H9 (cell line): ENCODE data around the gene ATRN. TPM values are rescaled to one million over a fixed set of nuclear protein-coding genes. Genes with fewer than 3 reads are reported as not detected.
A peak's percentile ranks its signal among the peaks of the same experiment; 100 is the strongest.

Experiments
- DNase-seq: peaks from one replicate; pipeline ENCODE4 v3.0.0-alpha.2; 2017
- H2AFZ ChIP-seq: one replicate; pipeline ENCODE4 v1.6.1; 2013; ENCODE audit warnings: mild to moderate bottlenecking, low read length, control low read depth, moderate library complexity
- H2AK5ac ChIP-seq: 2 replicates; pipeline ENCODE4 v1.6.1; 2013; ENCODE audit warnings: low read length, control low read depth, mixed read lengths; ENCODE audit not compliant: insufficient read length
- H2BK120ac ChIP-seq: one replicate; pipeline ENCODE4 v1.6.1; 2013; ENCODE audit warnings: low read depth, mild to moderate bottlenecking, low read length, control low read depth, inconsistent platforms; ENCODE audit not compliant: poor library complexity, severe bottlenecking
- H2BK12ac ChIP-seq: 2 replicates; pipeline ENCODE4 v1.6.1; 2013; ENCODE audit warnings: low read length, control low read depth, mixed read lengths, low read depth; ENCODE audit not compliant: insufficient read length
- H2BK15ac ChIP-seq: 2 replicates; pipeline ENCODE4 v1.6.1; 2013; ENCODE audit warnings: low read depth, low read length, control low read depth
- H2BK20ac ChIP-seq: one replicate; pipeline ENCODE4 v1.6.1; 2013; ENCODE audit warnings: low read depth, mild to moderate bottlenecking, low read length, control low read depth, inconsistent platforms; ENCODE audit not compliant: poor library complexity, severe bottlenecking
- H2BK5ac ChIP-seq: 2 replicates; pipeline ENCODE4 v1.6.1; 2013; ENCODE audit warnings: low read length, control low read depth, mixed read lengths; ENCODE audit not compliant: insufficient read length
- H3K14ac ChIP-seq: 2 replicates; pipeline ENCODE4 v1.6.1; 2013; ENCODE audit warnings: low read length, control low read depth; ENCODE audit not compliant: insufficient read depth
- H3K18ac ChIP-seq: 2 replicates; pipeline ENCODE4 v1.6.1; 2013; ENCODE audit warnings: low read depth, mild to moderate bottlenecking, mixed read lengths, low read length, control low read depth; ENCODE audit not compliant: insufficient read length
- H3K23ac ChIP-seq: 2 replicates; pipeline ENCODE4 v1.6.1; 2013; ENCODE audit warnings: low read length, control low read depth, mixed read lengths, low read depth; ENCODE audit not compliant: insufficient read length
- H3K23me2 ChIP-seq: 2 replicates; pipeline ENCODE4 v1.6.1; 2013; ENCODE audit warnings: low read depth, mild to moderate bottlenecking, mixed read lengths, low read length, control low read depth; ENCODE audit not compliant: insufficient read length, poor library complexity, severe bottlenecking
- H3K27ac ChIP-seq: 2 replicates; pipeline ENCODE4 v1.5.1; 2013; ENCODE audit warnings: low read length, control low read depth, mixed read lengths, low read depth; ENCODE audit not compliant: insufficient read length
- H3K27me3 ChIP-seq: 2 replicates; pipeline ENCODE4 v1.6.1; 2013; ENCODE audit warnings: low read length, control low read depth, inconsistent platforms; ENCODE audit not compliant: insufficient read depth
- H3K4ac ChIP-seq: 2 replicates; pipeline ENCODE4 v1.6.1; 2013; ENCODE audit warnings: low read depth, mild to moderate bottlenecking, control low read depth, inconsistent platforms, low read length, moderate library complexity
- H3K4me1 ChIP-seq: 2 replicates; pipeline ENCODE4 v1.6.1; 2013; ENCODE audit warnings: low read length, control low read depth, inconsistent platforms; ENCODE audit not compliant: insufficient read depth
- H3K4me2 ChIP-seq: 2 replicates; pipeline ENCODE4 v1.6.1; 2013; ENCODE audit warnings: low read length, control low read depth, mixed read lengths; ENCODE audit not compliant: insufficient read length, insufficient read depth
- H3K56ac ChIP-seq: 2 replicates; pipeline ENCODE4 v1.6.1; 2013; ENCODE audit warnings: low read depth, mild to moderate bottlenecking, mixed read lengths, low read length, control low read depth; ENCODE audit not compliant: insufficient read length
- H3K79me1 ChIP-seq: 2 replicates; pipeline ENCODE4 v1.6.1; 2013; ENCODE audit warnings: low read depth, mild to moderate bottlenecking, moderate library complexity, low read length, control low read depth, inconsistent platforms; ENCODE audit not compliant: insufficient read depth, poor library complexity, severe bottlenecking
- H3K79me2 ChIP-seq: 2 replicates; pipeline ENCODE4 v1.6.1; 2013; ENCODE audit warnings: low read length, control low read depth, inconsistent platforms; ENCODE audit not compliant: insufficient read depth
- H3K9ac ChIP-seq: 2 replicates; pipeline ENCODE4 v1.6.1; 2013; ENCODE audit warnings: low read length, control low read depth, mixed read lengths; ENCODE audit not compliant: insufficient read length; ENCODE audit errors: extremely low read depth
- H3K9me3 ChIP-seq: one replicate; pipeline ENCODE4 v1.6.1; 2013; ENCODE audit warnings: low read depth, low read length, inconsistent platforms; ENCODE audit not compliant: control insufficient read depth
- H3T11ph ChIP-seq: one replicate; pipeline ENCODE4 v1.6.1; 2013; ENCODE audit warnings: mild to moderate bottlenecking, low read length, control low read depth, inconsistent platforms
- H4K20me1 ChIP-seq: one replicate; pipeline ENCODE4 v1.6.1; 2013; ENCODE audit not compliant: control insufficient read depth, insufficient read length, insufficient read depth
- H4K5ac ChIP-seq: 2 replicates; pipeline ENCODE4 v1.6.1; 2013; ENCODE audit warnings: low read depth, mild to moderate bottlenecking, mixed read lengths, low read length, control low read depth; ENCODE audit not compliant: insufficient read length
- H4K8ac ChIP-seq: replicated peaks from 2 replicates; pipeline ENCODE4 v1.6.1; 2013; ENCODE audit warnings: low read length, control low read depth, mixed read lengths, low read depth; ENCODE audit not compliant: insufficient read length
- H4K91ac ChIP-seq: 2 replicates; pipeline ENCODE4 v1.6.1; 2013; ENCODE audit warnings: low read depth, mild to moderate bottlenecking, moderate library complexity, mixed read lengths, low read length, control low read depth; ENCODE audit not compliant: insufficient read length
- H3K27ac Mint-ChIP-seq, 3 experiments: 2 replicates in 2 of 3; 3 replicates in 1 of 3; pipeline ENCODE4 v1.8.0; 2020 to 2021; ENCODE audit warnings: mixed read lengths in 3 of 3, mild to moderate bottlenecking in 1 of 3, moderate library complexity in 1 of 3
- H3K27me3 Mint-ChIP-seq: 2 replicates; pipeline ENCODE4 v1.8.0; 2021; ENCODE audit warnings: low read depth, mild to moderate bottlenecking, moderate library complexity, mixed read lengths
- H3K36me3 Mint-ChIP-seq, 3 experiments: 2 replicates in 2 of 3; 3 replicates in 1 of 3; pipeline ENCODE4 v1.8.0; 2020 to 2021; ENCODE audit warnings: low read depth in 3 of 3, mixed read lengths in 3 of 3; ENCODE audit not compliant: insufficient read depth in 1 of 3
- H3K4me1 Mint-ChIP-seq, 2 experiments: 2 replicates each; pipeline ENCODE4 v1.8.0; 2020; ENCODE audit warnings: mixed read lengths in 2 of 2
- H3K4me3 Mint-ChIP-seq, 2 experiments: 2 replicates in 1 of 2; 3 replicates in 1 of 2; pipeline ENCODE4 v1.8.0; 2020 to 2021; ENCODE audit warnings: mild to moderate bottlenecking in 2 of 2, mixed read lengths in 2 of 2, moderate library complexity in 1 of 2
- H3K9me3 Mint-ChIP-seq, 2 experiments: 2 replicates in 1 of 2; 3 replicates in 1 of 2; pipeline ENCODE4 v1.8.0; 2020; ENCODE audit warnings: mild to moderate bottlenecking in 2 of 2, mixed read lengths in 2 of 2, moderate library complexity in 1 of 2
- CTCF ChIP-seq: fragments of 200-600 bp; sonication (generic); conservative IDR thresholded peaks from 3 replicates; pipeline ENCODE4 v1.8.0; 2021; ENCODE audit warnings: antibody characterized with exemption, mild to moderate bottlenecking
- WGBS: extraction: QIAGEN DNeasy Blood & Tissue Kit; methylation state at CpG from one replicate; pipeline ENCODE4 v1.1.7; 2013; ENCODE audit warnings: missing lambda C conversion rate, low lambda C conversion rate, mixed read lengths; ENCODE audit not compliant: insufficient read length; ENCODE audit errors: extremely low coverage; 5-methylcytosine and 5-hydroxymethylcytosine counted together
- total RNA-seq: library from RNA; stranded (reverse); gene quantifications from 2 replicates; pipeline ENCODE4 v1.2.1, GENCODE V29; 2021

The ATRN gene
- total RNA-seq, 1 experiment from 2014 or later: 23.1 TPM

GRCh38 chr20:3565851-3566250 is 95.0 kb downstream of the ATRN start:
- H3K14ac ChIP-seq: no peak overlapping the region
- H3K4me2 ChIP-seq: no peak overlapping the region
- H3K9ac ChIP-seq: no peak overlapping the region
- H3K79me2 ChIP-seq: no peaks in the 10 kb centered on the region
- no peak overlapping the region for H4K91ac ChIP-seq
- H2AFZ ChIP-seq: no peak overlapping the region
- no peak overlapping the region for H2BK120ac ChIP-seq
- H2BK5ac ChIP-seq: no peak overlapping the region
- H3K27ac Mint-ChIP-seq: peak overlapping the region in 1 of 3 experiments; percentile 28; a peak in 1 of 7 replicates
- no peak overlapping the region for H2BK20ac ChIP-seq
- no peak overlapping the region for H4K5ac ChIP-seq
- WGBS: no CpG with 5 or more reads among the region's 2 CpGs
- no peak overlapping the region for H3K4me3 Mint-ChIP-seq
- no peak overlapping the region for H3T11ph ChIP-seq
- H3K4ac ChIP-seq: no peak overlapping the region
- no peak overlapping the region for H2BK15ac ChIP-seq
- TF ChIP-seq CTCF: no peak
- H3K23me2 ChIP-seq: no peaks in the 10 kb centered on the region
- no peak overlapping the region for H3K23ac ChIP-seq
- peaks cover 5 to 13% of the 10 kb centered on the region in 2 experiments for H3K4me1 Mint-ChIP-seq
- no peak overlapping the region for H4K8ac ChIP-seq
- no peaks in the 10 kb centered on the region for H3K27me3 ChIP-seq
- H3K36me3 Mint-ChIP-seq: peaks cover 0 to 14% (median 0%) of the 10 kb centered on the region in 3 experiments; a peak in 1 of 7 replicates
- H3K79me1 ChIP-seq: no peaks in the 10 kb centered on the region
- H3K9me3 Mint-ChIP-seq: no peaks in the 10 kb centered on the region
- no peak overlapping the region for H2BK12ac ChIP-seq
- DNase-seq: no peak
- H3K9me3 ChIP-seq: no peaks in the 10 kb centered on the region
- H3K18ac ChIP-seq: no peak overlapping the region
- no peaks in the 10 kb centered on the region for H4K20me1 ChIP-seq
- no peak overlapping the region for H3K27ac ChIP-seq
- no peaks in the 10 kb centered on the region; the same call in 1 of the 2 replicates for H3K4me1 ChIP-seq
- no peaks in the 10 kb centered on the region for H3K27me3 Mint-ChIP-seq
- no peak overlapping the region for H3K56ac ChIP-seq
- no peak overlapping the region for H2AK5ac ChIP-seq
